Peyer's patch (tissue), 4 donors: ENCODE data around the gene MRPL42. TPM values are rescaled to one million over a fixed set of nuclear protein-coding genes. Genes with fewer than 3 reads are reported as not detected.

Experiments used
- DNase-seq, 3 donors: peaks; one replicate each; pipeline ENCODE4 v3.0.0-alpha.2; 2017 to 2019
- H3K27ac ChIP-seq, 4 donors: fragments of 200-600 bp; sonication (generic); one replicate each; pipeline ENCODE4 v1.5.1; 2016 to 2019
- H3K27me3 ChIP-seq, 2 donors: fragments of 200-600 bp; sonication (generic); one replicate each; pipeline ENCODE4 v1.5.1; 2019
- H3K36me3 ChIP-seq, 3 donors: fragments of 200-600 bp; sonication (generic); one replicate each; pipeline ENCODE4 v1.5.1; 2016 to 2019
- H3K4me1 ChIP-seq, 4 donors: fragments of 200-600 bp; sonication (generic); one replicate each; pipeline ENCODE4 v1.5.1; 2016 to 2019
- H3K4me3 ChIP-seq, 4 donors: fragments of 200-600 bp; sonication (generic); 1 replicate in 3 of 4; 2 replicates in 1 of 4; pipeline ENCODE4 v1.5.1; 2016 to 2019; ENCODE audit warnings: mild to moderate bottlenecking in 1 of 4
- H3K9me3 ChIP-seq, 4 donors: fragments of 200-600 bp; sonication (generic); one replicate each; pipeline ENCODE4 v1.5.1; 2016 to 2019; ENCODE audit warnings: mild to moderate bottlenecking in 1 of 4
- POLR2A ChIP-seq, 2 donors: fragments of 450-650 bp; IDR thresholded peaks; one replicate each; pipeline ENCODE4 v1.5.1; 2017; ENCODE audit warnings: antibody characterized with exemption in 2 of 2, mild to moderate bottlenecking in 2 of 2, moderate library complexity in 2 of 2
- total RNA-seq, 4 donors: library from RNA; depleted of rRNA; stranded (reverse); fragments of >200 nt; gene quantifications; one replicate each; pipeline ENCODE4 v1.1.0, GENCODE V29; 2016
- TF ChIP-seq, protein P1 (sequence below), 6 experiments: fragments of 450-650 bp in 4 of 6; fragments of 200-600 bp in 2 of 6; sonication (generic) in 1 of 6; IDR thresholded peaks; one replicate each; pipeline ENCODE4 v1.5.1; 2017 to 2019; ENCODE audit warnings: antibody characterized with exemption in 6 of 6, mild to moderate bottlenecking in 3 of 6, moderate library complexity in 1 of 6

The MRPL42 gene
- total RNA-seq, 4 donors from 2014 or later = 19.7 to 67.7 (median 37.5) TPM

DNA sequence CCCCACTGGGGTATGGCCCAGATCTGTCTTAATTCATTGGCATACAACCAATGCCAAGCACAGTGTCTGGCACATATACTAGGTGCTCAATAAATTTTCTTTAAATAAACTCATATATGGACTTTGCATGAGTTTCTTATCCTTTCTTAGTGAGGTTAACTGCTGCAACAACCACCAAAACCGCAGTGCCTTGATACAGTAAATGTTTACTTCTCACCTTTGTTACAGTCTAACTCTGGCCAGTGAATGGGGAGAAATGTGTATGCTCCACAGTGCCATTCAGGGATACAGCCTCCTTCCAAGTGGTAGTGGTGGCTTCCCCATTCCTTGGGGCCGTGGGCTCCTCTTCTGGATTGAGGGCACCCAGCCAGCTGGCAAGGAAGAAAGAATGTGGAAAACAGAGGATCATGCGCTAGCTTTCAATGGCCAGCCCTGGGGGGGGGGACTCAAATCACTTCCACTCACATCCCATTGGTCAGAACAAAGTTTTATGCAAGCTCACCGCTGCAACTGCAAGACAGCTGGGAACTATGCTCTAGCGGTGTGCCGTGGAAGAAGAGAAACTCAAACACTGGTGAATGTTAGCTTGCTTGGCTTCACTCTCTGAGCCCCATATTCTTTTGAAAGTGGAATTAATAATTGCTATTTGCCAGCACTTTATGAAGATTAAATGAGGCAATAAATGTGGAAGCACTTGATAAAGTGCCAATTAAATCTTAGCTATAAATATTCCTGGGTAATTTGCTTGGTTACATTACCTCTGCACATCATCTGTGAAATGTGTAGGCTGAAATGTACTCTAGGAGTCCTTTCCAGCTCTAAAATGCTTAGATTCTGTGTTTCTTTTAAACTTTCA is 54.1 kb downstream of the MRPL42 start:
- no peaks in the 10 kb centered on the region for H3K9me3 ChIP-seq
- H3K27me3 ChIP-seq = no peaks in the 10 kb centered on the region
- H3K4me1 ChIP-seq = no peaks in the 10 kb centered on the region
- TF ChIP-seq POLR2A (IDR thresholded peaks at IDR 0.05) = no peak
- TF ChIP-seq, protein P1, sequence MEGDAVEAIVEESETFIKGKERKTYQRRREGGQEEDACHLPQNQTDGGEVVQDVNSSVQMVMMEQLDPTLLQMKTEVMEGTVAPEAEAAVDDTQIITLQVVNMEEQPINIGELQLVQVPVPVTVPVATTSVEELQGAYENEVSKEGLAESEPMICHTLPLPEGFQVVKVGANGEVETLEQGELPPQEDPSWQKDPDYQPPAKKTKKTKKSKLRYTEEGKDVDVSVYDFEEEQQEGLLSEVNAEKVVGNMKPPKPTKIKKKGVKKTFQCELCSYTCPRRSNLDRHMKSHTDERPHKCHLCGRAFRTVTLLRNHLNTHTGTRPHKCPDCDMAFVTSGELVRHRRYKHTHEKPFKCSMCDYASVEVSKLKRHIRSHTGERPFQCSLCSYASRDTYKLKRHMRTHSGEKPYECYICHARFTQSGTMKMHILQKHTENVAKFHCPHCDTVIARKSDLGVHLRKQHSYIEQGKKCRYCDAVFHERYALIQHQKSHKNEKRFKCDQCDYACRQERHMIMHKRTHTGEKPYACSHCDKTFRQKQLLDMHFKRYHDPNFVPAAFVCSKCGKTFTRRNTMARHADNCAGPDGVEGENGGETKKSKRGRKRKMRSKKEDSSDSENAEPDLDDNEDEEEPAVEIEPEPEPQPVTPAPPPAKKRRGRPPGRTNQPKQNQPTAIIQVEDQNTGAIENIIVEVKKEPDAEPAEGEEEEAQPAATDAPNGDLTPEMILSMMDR (IDR thresholded peaks at IDR 0.05) = no peak
- no peaks in the 10 kb centered on the region for H3K36me3 ChIP-seq
- DNase-seq = no peak
- H3K27ac ChIP-seq = no peak overlapping the region
- no peak overlapping the region for H3K4me3 ChIP-seq

DNA sequence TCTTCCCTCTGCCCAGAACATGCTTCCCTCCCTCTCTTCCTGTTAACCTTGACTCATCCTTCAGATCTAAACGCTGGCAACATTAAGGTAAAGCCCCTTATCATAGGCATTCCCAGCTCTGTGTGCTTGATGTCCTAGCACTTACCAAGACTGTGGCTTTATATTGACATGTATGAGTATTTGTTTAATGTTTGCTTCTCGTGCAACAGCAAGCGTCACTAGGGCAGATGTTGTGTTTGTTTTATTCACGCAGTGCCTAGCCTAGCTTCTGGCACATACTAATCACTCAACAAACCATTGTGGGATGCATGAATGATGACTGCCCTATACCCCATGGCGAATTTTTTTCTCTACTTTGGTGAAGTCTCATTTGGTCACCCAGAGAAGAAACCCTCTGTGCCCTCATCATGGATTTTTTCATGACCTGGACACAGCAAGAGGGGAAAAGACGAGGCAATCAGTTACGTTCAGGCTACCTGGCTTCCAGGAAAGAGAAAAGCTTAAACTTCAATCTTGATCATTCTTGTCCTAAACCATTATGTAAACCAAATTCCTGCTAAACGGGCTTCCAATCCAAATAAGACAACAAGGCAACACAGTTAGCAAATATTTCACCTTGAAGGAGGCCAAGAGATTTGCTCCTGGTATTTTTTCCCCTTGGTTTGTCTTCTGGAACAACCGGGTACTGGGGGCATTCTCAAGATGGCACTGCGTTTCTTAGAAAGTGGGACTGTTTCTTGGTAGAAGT is 57.2 kb downstream of the MRPL42 start:
- no peak overlapping the region for H3K4me3 ChIP-seq
- TF ChIP-seq, protein P1 (IDR thresholded peaks at IDR 0.05) = no peak
- TF ChIP-seq POLR2A (IDR thresholded peaks at IDR 0.05) = no peak
- no peak for DNase-seq
- no peaks in the 10 kb centered on the region for H3K27me3 ChIP-seq
- no peaks in the 10 kb centered on the region for H3K9me3 ChIP-seq
- no peaks in the 10 kb centered on the region for H3K36me3 ChIP-seq
- H3K27ac ChIP-seq = no peak overlapping the region
- H3K4me1 ChIP-seq = no peaks in the 10 kb centered on the region

DNA sequence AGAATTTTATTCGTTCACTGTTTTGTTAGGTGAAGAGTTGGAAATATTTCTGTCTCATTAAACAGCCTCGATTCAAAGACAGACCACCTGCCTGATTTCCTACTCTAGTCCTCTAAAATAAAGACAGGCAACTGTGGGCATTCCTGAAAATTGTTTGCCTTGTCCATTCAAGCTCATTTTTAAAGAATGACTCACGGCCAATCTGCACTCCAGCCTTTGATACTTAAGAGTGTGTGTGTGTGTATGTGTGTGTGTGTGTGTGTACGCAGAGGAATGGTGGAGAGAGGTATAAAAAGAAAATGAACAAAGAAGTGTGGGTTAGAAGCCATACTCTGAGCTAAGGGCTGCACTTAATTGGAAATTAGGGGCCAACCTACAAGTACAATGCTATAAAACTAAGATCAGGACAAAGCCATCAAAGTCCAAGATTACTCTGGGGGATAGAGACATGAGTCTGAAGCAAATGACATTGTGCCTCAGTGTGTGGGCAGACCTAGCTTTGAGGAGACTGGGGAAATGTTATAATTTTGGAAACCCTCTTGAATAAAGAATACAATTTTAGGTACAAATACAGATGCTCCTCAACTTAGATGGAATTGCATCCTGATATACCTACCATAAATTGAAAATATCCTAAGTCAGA is 59.6 kb downstream of the MRPL42 start:
- Histone ChIP-seq H3K9me3 (no peaks in the 10 kb centered on the region), H3K36me3 (no peaks in the 10 kb centered on the region), H3K27ac (no peak overlapping the region), H3K4me1 (no peaks in the 10 kb centered on the region), H3K27me3 (no peaks in the 10 kb centered on the region), H3K4me3 (no peak overlapping the region)
- TF ChIP-seq, protein P1 (IDR thresholded peaks at IDR 0.05) = no peak
- TF ChIP-seq POLR2A (IDR thresholded peaks at IDR 0.05) = no peak
- no peak for DNase-seq

DNA sequence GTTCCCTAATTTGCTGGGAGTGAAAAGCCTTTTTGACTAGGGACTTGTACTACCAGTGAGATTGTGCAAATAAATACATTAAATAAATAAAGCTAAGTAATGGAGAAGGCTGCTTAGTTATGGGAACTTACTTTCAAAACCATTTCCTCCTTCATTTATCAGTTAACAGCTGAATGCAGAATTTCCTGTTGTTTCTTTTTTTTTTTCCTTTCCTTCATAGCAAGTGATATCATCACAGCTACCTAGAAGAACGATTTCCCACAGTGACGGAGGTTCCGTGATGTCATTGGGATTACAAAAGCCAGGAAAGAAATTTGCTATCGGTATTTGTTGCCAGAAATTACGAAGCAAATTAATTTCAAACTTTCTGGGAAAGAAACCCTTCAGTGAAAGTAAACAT is 63.0 kb downstream of the MRPL42 start:
- no peak for DNase-seq
- Histone ChIP-seq H3K4me1 (no peaks in the 10 kb centered on the region), H3K27ac (no peak overlapping the region), H3K9me3 (no peaks in the 10 kb centered on the region), H3K27me3 (no peaks in the 10 kb centered on the region), H3K4me3 (no peak overlapping the region), H3K36me3 (no peaks in the 10 kb centered on the region)
- TF ChIP-seq, protein P1 (IDR thresholded peaks at IDR 0.05) = no peak
- no peak for TF ChIP-seq POLR2A (IDR thresholded peaks at IDR 0.05)

DNA sequence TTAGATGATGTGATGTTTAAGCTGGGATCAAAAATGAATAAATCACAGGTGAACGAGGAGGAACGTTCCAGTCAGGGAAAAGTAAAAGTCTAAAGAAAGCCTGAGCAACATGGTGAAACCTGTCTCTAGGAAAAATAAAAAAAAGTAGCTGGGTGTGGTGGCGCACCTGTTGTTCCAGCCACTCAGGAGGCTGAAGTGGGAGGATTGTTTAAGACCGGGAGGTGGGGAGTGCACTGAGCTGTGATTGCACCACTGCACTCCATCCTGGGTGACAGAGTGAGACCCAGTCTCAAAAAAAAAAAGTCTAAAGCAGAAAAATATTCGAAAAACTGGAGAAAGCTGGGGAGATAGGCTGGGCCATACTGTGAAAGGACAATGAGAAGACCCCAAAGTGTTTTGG is 66.0 kb downstream of the MRPL42 start:
- DNase-seq = no peak
- H3K4me3 ChIP-seq = no peak overlapping the region
- no peaks in the 10 kb centered on the region for H3K4me1 ChIP-seq
- no peak overlapping the region for H3K27ac ChIP-seq
- TF ChIP-seq, protein P1 (IDR thresholded peaks at IDR 0.05) = no peak
- no peak for TF ChIP-seq POLR2A (IDR thresholded peaks at IDR 0.05)
- H3K27me3 ChIP-seq = no peaks in the 10 kb centered on the region
- no peaks in the 10 kb centered on the region for H3K36me3 ChIP-seq
- H3K9me3 ChIP-seq = no peaks in the 10 kb centered on the region
